ENCODE results near the gene TMEM164. TPM values are rescaled to one million over a fixed set of nuclear protein-coding genes. Genes with fewer than 3 reads are reported as not detected.

The TMEM164 gene
- total RNA-seq, 2 donors from 2014 or later: 30.3 to 36.6 TPM

DNA sequence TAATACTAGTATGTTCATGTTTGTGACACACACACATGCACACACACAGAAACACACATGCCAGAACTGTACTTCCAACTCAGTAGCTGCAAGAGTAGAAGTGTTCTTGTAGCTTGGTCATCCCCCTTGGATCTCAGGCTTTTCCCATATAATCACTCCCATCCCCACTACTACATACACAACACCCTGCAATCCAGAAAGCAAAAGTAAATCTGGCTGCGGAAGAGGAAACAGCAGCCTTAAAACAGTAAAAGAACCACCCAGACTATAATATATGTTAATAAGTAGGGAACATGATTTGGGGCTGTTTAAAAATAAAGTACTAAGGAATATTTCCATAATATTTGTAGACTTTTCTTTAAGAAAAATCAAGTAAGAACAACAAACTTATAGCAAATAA lies 211.8 kb downstream of the TMEM164 start:
- H3K9me3 ChIP-seq: no peaks in the 10 kb centered on the region
- H3K36me3 ChIP-seq: no peaks in the 10 kb centered on the region
- no peak overlapping the region for H3K27ac ChIP-seq
- TF ChIP-seq, protein P1, sequence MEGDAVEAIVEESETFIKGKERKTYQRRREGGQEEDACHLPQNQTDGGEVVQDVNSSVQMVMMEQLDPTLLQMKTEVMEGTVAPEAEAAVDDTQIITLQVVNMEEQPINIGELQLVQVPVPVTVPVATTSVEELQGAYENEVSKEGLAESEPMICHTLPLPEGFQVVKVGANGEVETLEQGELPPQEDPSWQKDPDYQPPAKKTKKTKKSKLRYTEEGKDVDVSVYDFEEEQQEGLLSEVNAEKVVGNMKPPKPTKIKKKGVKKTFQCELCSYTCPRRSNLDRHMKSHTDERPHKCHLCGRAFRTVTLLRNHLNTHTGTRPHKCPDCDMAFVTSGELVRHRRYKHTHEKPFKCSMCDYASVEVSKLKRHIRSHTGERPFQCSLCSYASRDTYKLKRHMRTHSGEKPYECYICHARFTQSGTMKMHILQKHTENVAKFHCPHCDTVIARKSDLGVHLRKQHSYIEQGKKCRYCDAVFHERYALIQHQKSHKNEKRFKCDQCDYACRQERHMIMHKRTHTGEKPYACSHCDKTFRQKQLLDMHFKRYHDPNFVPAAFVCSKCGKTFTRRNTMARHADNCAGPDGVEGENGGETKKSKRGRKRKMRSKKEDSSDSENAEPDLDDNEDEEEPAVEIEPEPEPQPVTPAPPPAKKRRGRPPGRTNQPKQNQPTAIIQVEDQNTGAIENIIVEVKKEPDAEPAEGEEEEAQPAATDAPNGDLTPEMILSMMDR (IDR thresholded peaks at IDR 0.05): no peak
- H3K4me3 ChIP-seq: no peak overlapping the region
- DNase-seq (ENCODE audit: low spot score): no peak
- no peaks in the 10 kb centered on the region for H3K4me1 ChIP-seq
- no peaks in the 10 kb centered on the region for H3K27me3 ChIP-seq

DNA sequence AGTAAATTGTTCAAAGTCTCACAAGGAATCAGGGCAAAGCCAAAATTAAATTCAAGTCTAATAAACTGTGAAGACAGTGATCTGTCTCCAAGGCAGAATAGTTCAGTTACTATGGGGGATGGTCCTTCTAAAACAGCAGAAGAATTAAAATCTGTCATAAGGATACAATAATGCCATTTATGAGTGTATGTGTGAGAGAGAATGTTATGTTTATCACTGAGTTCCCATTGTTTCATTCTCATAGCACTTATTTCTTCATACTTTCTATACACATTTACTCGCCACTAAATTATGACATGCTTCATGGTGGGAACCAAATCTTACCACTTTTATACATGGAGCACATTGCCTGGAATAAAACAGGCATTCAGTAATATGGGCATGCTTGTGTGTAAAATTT lies 212.5 kb downstream of the TMEM164 start:
- no peak for DNase-seq (ENCODE audit: low spot score)

DNA sequence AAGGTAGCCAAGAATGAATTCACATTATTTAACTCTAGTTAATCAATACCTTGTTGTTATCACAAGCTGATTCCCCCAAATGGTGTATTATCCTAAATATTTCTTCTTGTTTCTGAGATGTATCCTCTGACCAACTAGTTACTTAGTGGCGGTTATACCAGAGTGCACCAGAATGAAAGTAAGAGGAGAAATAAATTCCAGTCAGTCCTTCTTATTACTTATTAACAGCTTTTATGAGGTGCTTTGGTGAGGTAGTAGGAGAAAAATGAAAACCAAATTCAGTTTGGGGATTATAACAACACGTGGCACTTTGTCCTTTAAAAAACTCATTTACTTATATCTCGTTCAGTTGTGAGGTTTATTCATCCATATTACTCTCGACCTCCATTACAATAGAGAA lies 213.1 kb downstream of the TMEM164 start:
- TF ChIP-seq, protein P1 (IDR thresholded peaks at IDR 0.05): no peak
- no peaks in the 10 kb centered on the region for H3K36me3 ChIP-seq
- no peak overlapping the region for H3K27ac ChIP-seq
- no peaks in the 10 kb centered on the region for H3K27me3 ChIP-seq
- no peaks in the 10 kb centered on the region for H3K9me3 ChIP-seq
- DNase-seq (ENCODE audit: low spot score): no peak
- no peak overlapping the region for H3K4me3 ChIP-seq
- no peaks in the 10 kb centered on the region for H3K4me1 ChIP-seq

More for the DNA sequence above, 212.5 kb downstream of the TMEM164 start:
- H3K4me3 ChIP-seq: no peak overlapping the region
- no peaks in the 10 kb centered on the region for H3K9me3 ChIP-seq
- no peaks in the 10 kb centered on the region for H3K27me3 ChIP-seq
- no peaks in the 10 kb centered on the region for H3K4me1 ChIP-seq
- TF ChIP-seq, protein P1 (IDR thresholded peaks at IDR 0.05): no peak
- H3K36me3 ChIP-seq: no peaks in the 10 kb centered on the region
- no peak overlapping the region for H3K27ac ChIP-seq

DNA sequence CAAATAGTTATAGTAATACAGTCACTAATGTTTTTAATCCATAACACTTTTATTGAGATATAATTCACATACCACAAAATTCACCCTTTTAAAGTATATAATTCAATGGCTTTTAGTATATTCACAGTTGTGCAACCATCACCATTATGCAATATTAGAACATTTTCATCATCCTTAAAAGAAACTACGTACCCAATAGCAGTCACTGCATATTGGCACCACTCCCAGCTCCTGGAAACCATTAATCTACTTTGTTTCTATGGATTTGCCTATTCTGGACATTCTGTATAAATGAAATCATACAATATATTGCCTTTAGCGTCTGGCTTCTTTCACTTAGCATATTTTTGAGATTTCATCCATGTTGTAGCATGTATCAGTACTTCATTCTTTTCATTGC lies 215.7 kb downstream of the TMEM164 start:
- TF ChIP-seq, protein P1 (IDR thresholded peaks at IDR 0.05): no peak
- DNase-seq (ENCODE audit: low spot score): no peak
- Histone ChIP-seq H3K27me3 (no peaks in the 10 kb centered on the region), H3K36me3 (no peaks in the 10 kb centered on the region), H3K4me3 (no peak overlapping the region), H3K4me1 (no peaks in the 10 kb centered on the region), H3K9me3 (no peaks in the 10 kb centered on the region), H3K27ac (no peak overlapping the region)

DNA sequence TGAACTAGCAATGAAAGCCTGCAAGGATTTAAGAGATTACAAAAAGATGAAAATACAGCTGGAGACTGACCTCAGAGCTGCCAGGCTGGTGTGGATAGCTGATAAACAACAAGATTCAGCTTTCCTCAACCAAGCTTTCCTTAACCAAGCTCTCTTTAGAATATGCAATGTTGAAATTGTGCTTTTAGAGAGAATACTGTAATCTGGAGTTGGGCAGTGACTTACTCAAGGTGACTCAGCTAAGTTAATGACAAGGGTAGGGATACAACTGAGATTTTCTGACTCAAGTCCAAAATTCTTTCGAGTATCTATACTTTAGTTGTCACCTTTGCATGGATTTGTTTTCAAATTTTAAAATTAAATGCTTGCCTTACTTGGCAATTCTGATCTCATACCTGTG lies 217.0 kb downstream of the TMEM164 start:
- DNase-seq (ENCODE audit: low spot score): no peak
- no peaks in the 10 kb centered on the region for H3K4me1 ChIP-seq
- no peak overlapping the region for H3K4me3 ChIP-seq
- H3K27ac ChIP-seq: no peak overlapping the region
- no peaks in the 10 kb centered on the region for H3K36me3 ChIP-seq
- TF ChIP-seq, protein P1 (IDR thresholded peaks at IDR 0.05): no peak
- no peaks in the 10 kb centered on the region for H3K9me3 ChIP-seq
- H3K27me3 ChIP-seq: no peaks in the 10 kb centered on the region

DNA sequence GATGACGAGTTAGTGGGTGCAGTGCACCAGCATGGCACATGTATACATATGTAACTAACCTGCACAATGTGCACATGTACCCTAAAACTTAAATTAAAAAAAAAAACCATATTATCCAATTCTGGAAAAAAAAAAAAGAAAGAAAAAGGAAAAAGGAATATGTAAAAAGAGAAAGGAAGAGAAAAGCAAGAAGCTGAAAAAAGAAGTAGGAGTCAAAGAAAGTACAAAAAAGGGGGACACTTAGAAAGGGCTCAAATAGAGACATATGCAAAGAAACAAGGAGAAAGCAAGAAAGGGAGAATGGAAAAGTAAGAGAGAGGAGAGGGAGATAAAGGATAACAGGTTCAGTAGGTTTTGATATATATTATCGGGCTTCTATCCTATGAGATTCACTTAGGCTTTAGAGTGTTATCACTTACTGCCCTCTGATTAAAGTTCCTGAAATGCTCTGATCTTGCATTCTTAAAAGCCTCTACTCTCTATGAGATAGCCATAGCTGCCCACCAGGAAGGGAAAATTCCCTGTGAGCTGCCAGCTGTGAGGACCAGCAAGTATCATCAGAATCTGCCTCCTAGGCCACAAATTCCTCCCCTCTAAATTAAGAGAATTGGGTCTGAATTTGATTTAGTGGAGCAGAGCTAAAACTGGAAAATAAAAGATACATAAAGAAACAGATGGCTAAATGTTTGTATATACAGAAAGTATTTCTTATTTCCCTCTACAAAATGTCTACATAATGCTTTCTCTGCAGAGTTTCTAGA lies 219.8 kb downstream of the TMEM164 start:
- DNase-seq (ENCODE audit: low spot score): no peak
- Histone ChIP-seq H3K36me3 (no peaks in the 10 kb centered on the region), H3K27ac (no peak overlapping the region), H3K27me3 (no peaks in the 10 kb centered on the region), H3K4me1 (no peaks in the 10 kb centered on the region), H3K9me3 (no peaks in the 10 kb centered on the region), H3K4me3 (no peak overlapping the region)
- TF ChIP-seq, protein P1 (IDR thresholded peaks at IDR 0.05): no peak

Measured in right atrium auricular region (tissue), 2 donors.